ENCODE results near the gene PRAMEF14.
"Not testable (repeated sequence)": the region's sequence is repeated elsewhere in the genome, so short reads cannot be mapped to it uniquely, and the experiment has no call there.

DNA sequence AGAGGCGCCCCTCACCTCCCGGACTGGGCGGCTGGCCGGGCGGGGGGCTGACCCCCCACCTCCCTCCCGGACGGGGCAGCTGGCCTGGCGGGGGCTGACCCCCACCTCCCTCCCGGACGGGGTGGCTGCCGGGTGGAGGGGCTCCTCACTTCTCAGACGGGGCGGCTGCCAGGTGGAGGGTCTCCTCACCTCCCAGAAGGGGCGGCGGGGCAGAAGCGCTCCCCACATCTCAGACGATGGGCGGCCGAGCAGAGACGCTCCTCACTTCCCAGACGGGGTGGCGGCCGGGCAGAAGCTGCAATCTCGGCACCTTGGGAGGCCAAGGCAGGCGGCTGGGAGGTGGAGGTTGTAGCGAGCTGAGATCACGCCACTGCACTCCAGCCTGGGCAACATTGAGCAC is 48.2 kb downstream of the PRAMEF14 start:
- TF ChIP-seq, protein P1, sequence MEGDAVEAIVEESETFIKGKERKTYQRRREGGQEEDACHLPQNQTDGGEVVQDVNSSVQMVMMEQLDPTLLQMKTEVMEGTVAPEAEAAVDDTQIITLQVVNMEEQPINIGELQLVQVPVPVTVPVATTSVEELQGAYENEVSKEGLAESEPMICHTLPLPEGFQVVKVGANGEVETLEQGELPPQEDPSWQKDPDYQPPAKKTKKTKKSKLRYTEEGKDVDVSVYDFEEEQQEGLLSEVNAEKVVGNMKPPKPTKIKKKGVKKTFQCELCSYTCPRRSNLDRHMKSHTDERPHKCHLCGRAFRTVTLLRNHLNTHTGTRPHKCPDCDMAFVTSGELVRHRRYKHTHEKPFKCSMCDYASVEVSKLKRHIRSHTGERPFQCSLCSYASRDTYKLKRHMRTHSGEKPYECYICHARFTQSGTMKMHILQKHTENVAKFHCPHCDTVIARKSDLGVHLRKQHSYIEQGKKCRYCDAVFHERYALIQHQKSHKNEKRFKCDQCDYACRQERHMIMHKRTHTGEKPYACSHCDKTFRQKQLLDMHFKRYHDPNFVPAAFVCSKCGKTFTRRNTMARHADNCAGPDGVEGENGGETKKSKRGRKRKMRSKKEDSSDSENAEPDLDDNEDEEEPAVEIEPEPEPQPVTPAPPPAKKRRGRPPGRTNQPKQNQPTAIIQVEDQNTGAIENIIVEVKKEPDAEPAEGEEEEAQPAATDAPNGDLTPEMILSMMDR (conservative IDR thresholded peaks at IDR 0.05), result not testable (repeated sequence)
- not testable (repeated sequence) for TF ChIP-seq ZFX (IDR thresholded peaks at IDR 0.05)
